Measurements from ENCODE around the gene PITPNM3. TPM values are rescaled to one million over a fixed set of nuclear protein-coding genes. Genes with fewer than 3 reads are reported as not detected.
A peak's percentile ranks its signal among the peaks of the same experiment; 100 is the strongest.

Gene PITPNM3
- total and polyA plus RNA-seq, 11 donors = 0.16 to 1.7 (median 0.33) TPM

GRCh38 chr17:6577686-6578263 is 21.4 kb upstream of the PITPNM3 start:
- no peak for ATAC-seq
- Histone ChIP-seq H3K27me3 (no peaks in the 10 kb centered on the region), H3K36me3 (peaks cover 0 to 44% (median 30%) of the 10 kb centered on the region in 9 donors), H3K4me3 (no peak overlapping the region), H3K27ac (no peak overlapping the region), H3K4me1 (peaks cover 0 to 24% (median 11%) of the 10 kb centered on the region in 12 donors), H3K9me3 (peaks cover 0 to 3% (median 0%) of the 10 kb centered on the region in 12 donors)
- DNase-seq = no peak
- intact Hi-C loops (cut with DNase I) = loop anchor here in 3 of 10 donors (10.0 kb wide), 1 partner anchor 103 kb away; no protein-coding TSS in a partner anchor
- 90 to 94% (median 91%) methylated on average over 7 of the region's 7 CpGs for WGBS, 4 donors
- TF ChIP-seq CTCF (IDR thresholded peaks at IDR 0.05) (no peak), POLR2A (IDR thresholded peaks at IDR 0.05) (no peak)

- no peak overlapping the region for H3K4me3 ChIP-seq
- intact Hi-C loops (cut with DNase I) = loop anchor here in 3 of 10 donors (10.0 kb wide), 1 partner anchor 101 kb away; no protein-coding TSS in a partner anchor
Measured at GRCh38 chr17:6576038-6576785, 19.9 kb upstream of the PITPNM3 start.

GRCh38 chr17:6575596-6575988 is 19.2 kb upstream of the PITPNM3 start:
- ATAC-seq = no peak
- Histone ChIP-seq H3K4me3 (no peak overlapping the region), H3K4me1 (peaks cover 0 to 24% (median 11%) of the 10 kb centered on the region in 12 donors), H3K9me3 (no peaks in the 10 kb centered on the region), H3K36me3 (peaks cover 0 to 33% (median 23%) of the 10 kb centered on the region in 9 donors), H3K27ac (peak overlapping the region in 3 of 12 donors; percentile 13 to 45 (median 40)), H3K27me3 (no peaks in the 10 kb centered on the region)
- 76 to 83% (median 77%) methylated on average over 5 of the region's 5 CpGs for WGBS, 4 donors
- DNase-seq = no peak
- intact Hi-C loops (cut with DNase I) = loop anchor here in 4 of 10 donors (2.0 to 10.0 kb wide), 2 partner anchors 101 to 103 kb away; no protein-coding TSS in a partner anchor
- TF ChIP-seq POLR2A (IDR thresholded peaks at IDR 0.05) (no peak), CTCF (IDR thresholded peaks at IDR 0.05) (no peak)

More at GRCh38 chr17:6576038-6576785, 19.9 kb upstream of the PITPNM3 start:
- H3K4me1 ChIP-seq = peaks cover 0 to 24% (median 11%) of the 10 kb centered on the region in 12 donors
- DNase-seq (no peak), ATAC-seq (no peak)
- peak overlapping the region in 1 of 12 donors; percentile 45 for H3K27ac ChIP-seq
- peaks cover 0 to 33% (median 24%) of the 10 kb centered on the region in 9 donors for H3K36me3 ChIP-seq
- H3K27me3 ChIP-seq = no peaks in the 10 kb centered on the region
- no peaks in the 10 kb centered on the region for H3K9me3 ChIP-seq
- WGBS, 4 donors = 85 to 89% (median 87%) methylated on average over 6 to 7 of the region's 7 CpGs
- TF ChIP-seq CTCF (IDR thresholded peaks at IDR 0.05) = no peak
- TF ChIP-seq POLR2A (IDR thresholded peaks at IDR 0.05) = no peak

Measured in heart left ventricle (tissue), 16 donors.